ENCODE data around the gene FKBP7. TPM values are rescaled to one million over a fixed set of nuclear protein-coding genes. Genes with fewer than 3 reads are reported as not detected.

FKBP7 gene
- total and polyA plus RNA-seq, 2 of the 8 experiments (the other 6 are each of a cell fraction or from before 2014, with no cell fraction given) = 3.6 to 7.0 TPM

DNA sequence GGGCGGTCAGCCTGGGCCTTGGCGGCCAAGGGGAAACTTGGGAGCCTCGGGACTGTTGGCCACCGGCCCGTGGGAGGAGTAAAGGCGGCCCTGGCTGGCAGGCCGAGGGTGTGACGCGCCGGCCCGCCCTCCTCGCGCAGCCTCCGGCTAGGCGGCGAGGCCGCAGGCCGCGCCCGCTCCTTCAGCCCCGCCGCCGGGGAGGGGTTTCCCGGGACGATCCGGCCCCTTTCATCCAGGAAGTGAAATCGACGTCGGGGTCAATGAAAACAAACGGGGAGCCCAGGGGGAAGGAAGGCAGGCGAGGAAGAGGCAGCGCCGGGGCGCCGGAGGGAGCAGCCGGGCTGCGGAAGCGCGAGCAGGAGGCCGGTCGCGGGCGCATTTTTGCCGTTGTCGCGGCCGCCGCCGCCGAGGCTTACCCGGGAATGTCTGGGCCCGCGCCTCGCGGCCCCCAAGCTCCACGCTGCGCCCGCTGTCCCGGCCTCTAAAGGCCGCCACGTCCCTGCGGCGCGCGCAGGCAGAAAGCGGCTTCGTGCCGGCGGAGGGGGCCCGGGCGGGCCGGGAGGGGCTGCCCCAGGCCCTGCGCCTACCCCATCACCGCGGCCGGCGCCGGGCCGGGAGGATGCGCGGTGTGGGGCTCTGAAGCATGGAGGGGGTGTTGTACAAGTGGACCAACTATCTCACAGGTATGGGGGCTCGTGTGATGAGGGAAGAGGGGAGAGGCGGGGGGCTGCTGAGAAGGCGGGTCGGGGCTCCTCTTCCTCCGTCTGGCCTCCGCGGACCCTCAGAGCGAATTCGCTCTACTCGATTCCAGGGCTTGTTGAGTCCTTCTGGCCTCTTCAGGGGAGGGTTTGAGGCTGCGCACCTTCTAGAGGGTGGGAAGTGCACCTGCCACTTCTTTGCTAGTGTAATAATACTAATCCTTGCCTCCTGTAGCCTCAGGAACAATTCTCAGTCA lies 2.1 kb upstream of the FKBP7 start, which contains the start of gene PLEKHA3 (continued):
- peak; percentile 47; the same call in 1 of the 2 replicates for TF ChIP-seq CREB1 (IDR thresholded peaks at IDR 0.05)

All from H1 (cell line).